M059J (cell line): Measurements from ENCODE around the gene VAV2. TPM values are rescaled to one million over a fixed set of nuclear protein-coding genes. Genes with fewer than 3 reads are reported as not detected.
A peak's percentile ranks its signal among the peaks of the same experiment; 100 is the strongest.
"Not testable (repeated sequence)": the region's sequence is repeated elsewhere in the genome, so short reads cannot be mapped to it uniquely, and the experiment has no call there.

Source experiments
- DNase-seq: peaks from one replicate; pipeline ENCODE4 v3.0.0-alpha.2; 2012; ENCODE audit warnings: low read depth
- total RNA-seq: library from RNA; depleted of rRNA; stranded (reverse); fragments of >200 nt; shearing (Covaris generic); gene quantifications from 2 replicates; pipeline ENCODE4 v1.2.3, GENCODE V29; 2014

VAV2 gene
- total RNA-seq, 1 experiment from 2014 or later = 17.2 TPM

DNA sequence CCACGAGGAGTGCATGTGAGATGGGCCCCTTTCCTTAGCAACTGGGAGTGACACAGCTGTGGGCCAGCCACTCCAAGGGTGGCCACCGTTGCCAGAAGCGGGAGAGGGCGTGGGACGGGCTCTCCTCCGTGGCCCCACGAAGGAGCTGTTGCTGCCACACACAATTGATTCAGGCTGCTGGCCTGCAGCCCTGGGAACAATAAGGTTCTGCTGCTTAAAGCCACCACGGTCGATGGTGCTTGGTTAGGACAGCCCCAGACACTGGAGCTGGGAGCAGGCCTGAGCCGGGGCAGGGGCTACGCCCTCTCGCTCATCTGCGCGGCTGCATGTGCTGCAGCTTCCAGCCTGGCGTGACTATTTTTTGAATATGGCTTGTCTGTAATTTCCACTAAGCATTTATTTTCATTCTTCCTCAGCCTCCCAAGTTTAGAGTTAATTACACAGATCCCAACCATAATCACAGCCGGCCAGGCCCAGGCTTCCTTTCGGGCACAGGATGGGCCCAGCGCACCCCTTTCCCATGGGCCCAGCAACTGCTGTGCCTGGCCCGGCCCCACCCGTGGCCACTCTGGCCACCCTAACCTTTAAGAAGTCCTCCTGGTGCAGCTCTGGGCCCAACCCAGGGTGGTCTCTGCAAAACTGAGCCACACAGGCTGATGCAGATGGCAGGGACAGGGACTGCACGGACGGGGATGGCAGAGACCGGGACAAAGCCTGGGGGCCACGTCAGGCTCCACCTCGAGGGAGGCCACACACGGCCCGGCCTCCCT, 49.7 kb downstream of the VAV2 start:
- no peak for DNase-seq

DNA sequence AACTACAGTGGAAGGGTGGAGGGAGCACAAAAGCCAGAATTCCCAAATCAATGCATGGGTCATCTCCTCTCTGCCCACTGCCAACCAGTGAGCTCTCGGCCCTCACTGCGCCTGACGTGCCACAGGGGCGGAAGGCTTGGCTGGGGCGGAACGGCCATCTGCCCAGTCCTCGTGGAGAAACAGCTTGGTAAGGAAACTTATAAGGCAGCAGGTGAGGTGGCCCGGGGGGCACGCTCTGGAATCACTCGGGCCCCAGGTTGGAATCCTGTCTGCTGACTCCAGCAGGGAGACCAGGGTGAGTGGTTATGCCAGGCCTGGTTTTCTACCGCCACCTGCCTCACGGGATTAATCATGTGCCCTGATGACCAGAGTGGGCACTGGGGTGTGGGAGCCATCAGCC, 52.3 kb downstream of the VAV2 start:
- DNase-seq = no peak

DNA sequence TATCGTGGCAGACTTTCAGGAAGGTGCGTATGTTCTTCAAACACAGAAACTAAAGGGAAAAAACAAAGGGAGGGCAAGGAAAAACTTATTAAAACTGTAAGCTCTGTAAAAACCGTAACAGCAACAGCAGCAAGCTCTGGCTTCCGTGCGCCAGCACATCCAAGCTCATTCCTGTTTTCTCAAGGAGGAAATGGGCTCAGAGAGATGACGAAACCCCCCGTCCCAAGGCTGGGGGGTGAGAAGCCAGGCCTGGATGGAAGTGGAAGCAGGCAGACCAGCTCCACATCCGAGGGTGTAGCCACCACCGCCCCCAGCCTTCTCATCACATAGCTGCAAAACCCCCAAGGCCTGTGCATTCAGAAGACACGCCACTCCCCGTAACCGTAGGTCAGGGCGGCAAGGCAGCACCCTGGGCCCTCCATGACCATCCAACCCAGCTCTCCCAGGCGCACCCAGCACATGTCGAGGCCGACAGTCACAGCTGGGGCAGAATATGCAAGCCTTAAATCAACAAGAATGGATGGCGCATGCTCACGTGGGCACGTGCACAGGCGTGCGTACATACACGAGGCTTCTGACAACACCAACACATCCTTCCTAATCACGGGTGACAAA, 52.8 kb downstream of the VAV2 start:
- DNase-seq = no peak

DNA sequence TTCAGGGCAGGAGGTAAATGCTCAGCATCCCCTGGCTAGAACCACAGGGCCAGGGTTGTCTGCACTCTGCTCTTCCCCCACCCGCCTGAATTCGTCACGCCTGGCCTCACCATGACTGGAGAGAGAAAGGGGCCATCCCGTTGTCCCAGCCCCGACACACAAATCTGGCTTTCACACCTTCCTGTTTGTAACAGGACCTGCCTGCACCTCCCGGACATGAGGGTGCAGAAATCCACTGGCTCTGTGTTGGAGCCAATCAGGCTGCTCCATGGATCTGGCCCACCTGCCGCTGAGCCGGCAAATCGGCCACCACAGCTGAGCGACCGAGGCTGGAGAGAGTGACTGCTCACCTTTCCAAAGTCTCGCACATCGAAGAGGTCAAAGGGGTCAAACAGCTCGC, 53.4 kb downstream of the VAV2 start:
- DNase-seq = no peak

DNA sequence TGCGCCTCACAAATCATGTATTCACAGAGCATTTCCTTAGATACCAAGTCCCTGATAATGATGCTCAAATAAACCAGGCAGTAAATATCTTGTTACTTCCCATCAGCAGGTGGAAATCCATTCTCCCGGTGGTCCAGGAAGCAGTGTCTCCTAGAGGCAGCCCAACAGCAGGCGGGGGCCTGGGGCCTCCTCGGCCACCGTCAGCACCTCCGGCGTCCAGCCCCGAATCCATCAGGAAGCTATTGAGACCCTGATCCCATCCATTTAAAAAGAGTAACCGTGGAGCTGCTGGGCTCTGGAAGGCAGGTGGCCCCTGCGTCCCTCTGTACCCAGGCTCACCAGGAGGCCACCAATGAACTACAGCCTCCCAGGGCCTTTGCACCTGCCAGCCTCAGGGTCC, 54.0 kb downstream of the VAV2 start:
- no peak for DNase-seq

DNA sequence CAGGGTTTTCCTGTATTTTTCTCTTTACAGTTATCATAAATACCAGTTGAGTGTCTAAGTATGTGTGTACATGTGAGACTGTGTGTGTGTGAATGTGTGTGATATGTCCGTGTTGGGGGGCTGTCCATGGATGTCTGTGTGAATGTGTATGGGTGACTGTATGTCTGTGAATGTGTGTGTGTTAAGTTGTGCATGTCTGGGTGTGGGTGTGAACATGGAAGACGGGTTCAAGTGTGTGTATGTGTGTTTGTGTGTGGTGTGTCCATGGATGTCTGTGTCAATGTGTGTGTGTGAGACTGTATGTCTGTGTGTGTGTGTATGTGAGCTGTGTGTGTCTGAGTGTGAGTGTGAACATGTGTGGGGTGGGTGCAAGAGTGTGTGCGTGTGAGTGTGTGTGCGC, 55.0 kb downstream of the VAV2 start:
- no peak for DNase-seq

DNA sequence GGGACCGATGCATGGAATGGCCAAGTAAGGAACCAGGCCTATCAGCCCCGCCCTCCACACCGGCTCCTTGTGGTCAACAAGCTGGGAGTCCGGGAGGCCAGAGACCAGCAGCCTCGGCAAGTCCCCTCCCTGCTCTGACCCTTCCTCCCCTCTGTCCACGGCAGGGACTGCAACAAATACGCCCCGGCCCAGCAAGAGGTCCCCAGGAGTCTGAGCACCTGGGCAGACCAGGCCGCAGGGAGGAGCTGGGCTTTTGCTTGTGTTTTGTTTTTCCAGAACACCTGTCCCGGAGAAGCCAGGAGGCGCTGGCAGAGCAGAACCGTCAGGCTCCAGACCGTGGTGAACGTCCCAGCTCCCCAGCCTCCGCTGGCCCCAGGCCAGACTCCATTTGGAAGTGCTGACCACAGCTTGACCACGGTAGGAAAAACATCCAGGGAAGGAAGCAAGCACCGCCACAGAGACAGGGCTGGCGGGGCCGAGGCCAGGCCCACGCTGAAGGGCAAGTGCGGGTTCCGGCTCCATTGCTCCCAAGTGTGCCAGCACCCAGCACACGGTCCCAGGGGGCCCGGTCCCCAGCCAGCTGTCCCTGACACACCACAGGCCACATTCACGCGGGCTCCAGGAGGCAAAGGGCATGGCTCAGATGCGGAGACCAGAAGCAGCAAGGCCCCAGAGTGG, 56.7 kb downstream of the VAV2 start:
- DNase-seq = peak; percentile 93

DNA sequence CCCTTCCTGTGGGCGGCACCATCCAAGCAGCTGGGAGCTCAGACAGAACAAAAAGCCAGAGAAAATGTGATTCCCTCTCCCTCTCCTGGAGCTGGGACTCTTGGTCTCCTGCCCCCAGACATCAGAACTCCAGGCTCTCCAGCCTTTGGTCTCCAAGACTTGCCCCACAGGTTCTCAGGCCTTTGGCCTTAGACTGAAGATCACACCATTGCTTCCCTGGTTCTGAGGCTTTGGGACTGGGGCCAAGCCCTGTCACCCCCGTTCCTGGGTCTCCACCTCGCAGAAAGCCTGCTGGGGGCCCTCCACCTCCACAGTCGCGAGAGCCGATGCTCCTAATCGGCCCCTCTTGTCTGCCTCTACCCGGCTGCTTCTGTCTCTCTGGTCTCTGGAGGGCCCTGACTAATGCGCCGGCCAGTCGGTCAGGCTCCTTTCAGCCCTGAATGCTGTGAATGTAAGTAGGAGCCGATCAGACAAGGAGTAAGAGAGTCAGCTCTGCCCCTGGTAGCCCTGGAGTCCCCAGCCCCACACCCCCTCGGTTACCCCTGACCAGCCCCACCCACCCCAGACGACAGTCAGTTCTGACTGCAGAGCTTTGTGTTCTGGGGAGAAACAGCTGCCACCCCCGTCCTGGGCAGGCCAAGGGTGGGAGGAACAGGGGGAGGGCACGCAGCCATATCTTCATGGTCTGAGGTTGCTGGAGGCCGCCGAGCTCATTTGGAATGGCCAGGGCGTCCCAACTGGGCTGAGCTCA, 57.5 kb downstream of the VAV2 start:
- no peak for DNase-seq

DNA sequence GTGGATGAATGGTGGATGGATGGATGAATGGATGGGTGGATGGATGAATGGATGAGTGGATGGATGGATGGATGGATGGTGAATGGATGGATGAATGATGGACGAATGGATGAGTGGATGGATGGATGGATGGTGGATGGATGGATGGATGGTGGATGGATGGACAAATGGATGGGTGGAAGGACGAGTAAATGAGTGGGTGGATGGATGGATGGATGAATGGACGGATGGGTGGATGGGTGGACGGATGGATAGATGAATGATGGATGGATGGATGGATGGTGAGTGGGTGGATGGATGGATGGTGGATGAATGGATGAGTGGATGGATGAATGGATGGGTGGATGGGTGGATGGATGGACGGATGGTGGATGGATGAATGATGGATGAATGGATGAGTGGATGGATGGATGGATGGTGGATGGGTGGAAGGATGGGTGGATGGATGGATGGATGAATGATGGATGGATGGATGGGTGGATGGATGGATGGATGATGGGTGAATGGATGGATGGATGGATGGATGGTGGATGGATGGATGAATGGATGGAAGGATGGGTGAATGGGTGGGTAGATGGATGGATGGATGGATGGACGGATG, 58.6 kb downstream of the VAV2 start:
- no peak for DNase-seq

DNA sequence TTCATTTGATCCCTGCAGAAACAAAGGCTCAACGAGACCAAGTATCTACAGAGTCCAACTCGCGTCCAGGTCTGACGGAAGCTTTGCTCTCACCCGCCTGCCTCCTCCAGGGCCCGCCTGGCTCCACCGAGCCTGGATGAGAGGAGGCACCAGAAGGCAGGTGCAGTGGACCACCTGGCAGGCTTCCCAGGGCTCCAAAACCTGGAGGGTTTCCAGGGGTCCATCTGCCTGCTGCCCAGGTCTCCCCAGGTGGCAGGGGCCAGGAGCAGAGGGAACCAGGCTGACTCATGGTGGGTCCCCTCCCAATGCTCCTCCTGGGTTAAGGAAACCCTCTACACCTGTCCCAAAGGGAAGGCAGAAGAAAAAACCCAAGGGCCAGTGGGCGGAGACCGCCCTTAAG, 59.5 kb downstream of the VAV2 start:
- no peak for DNase-seq

DNA sequence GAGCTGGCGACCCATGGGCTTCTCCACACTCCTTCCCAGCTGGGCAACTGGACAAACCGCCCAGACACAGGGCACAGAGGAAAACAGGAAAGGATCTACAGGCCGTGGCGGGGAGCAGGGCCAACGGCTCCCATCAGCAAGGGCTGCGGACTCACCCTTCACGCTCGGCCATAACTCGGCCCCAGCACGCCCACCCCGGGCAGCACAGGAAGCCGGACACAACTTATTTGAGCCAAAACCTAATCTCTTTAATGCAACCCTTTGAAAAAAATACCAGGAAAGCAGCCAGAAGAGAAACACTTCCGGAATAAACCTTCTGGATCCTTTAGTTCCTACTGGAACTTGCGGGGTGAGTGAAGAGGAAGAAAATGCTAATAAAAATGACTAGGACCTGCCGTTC, 59.9 kb downstream of the VAV2 start:
- DNase-seq = no peak

DNA sequence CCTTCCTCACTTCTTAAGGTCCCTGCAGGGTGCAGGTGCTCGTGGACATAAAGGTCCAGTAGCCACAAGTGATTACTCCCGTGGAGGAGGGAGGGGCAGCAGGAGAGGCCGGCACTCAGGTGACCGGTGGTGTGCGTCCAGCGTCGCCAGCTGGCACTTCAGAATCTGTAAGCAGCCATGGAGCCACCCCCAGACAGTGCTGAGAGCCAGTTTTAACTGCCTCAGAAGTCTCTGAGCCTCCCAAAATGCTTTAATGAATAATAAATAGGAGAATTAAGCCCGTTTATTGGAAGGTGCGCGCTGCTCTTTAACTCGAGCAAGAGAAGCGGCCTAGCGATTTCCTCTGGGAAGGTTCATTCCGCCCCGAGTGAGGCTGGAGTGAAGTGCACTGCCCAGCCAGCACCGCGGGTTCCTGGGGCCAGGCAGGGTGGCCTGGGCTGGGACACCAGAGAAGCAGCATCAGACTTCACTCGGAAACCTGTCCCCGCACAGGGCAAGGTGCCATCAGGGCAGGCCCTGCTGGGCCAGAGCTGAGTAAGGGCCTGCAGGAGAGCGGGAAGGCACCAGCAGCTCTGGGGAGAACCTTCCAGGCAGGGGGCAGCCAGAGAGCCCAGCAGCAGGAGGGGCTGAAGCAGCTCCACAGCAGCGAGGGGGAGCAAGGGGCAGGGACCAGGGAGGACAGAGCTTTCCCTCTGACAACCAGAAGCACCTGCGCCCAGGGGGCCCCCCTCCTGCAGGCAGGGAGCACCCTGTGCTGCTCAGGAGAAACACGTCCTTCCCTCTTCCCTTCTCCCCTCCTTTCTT, 61.2 kb downstream of the VAV2 start:
- DNase-seq = no peak

DNA sequence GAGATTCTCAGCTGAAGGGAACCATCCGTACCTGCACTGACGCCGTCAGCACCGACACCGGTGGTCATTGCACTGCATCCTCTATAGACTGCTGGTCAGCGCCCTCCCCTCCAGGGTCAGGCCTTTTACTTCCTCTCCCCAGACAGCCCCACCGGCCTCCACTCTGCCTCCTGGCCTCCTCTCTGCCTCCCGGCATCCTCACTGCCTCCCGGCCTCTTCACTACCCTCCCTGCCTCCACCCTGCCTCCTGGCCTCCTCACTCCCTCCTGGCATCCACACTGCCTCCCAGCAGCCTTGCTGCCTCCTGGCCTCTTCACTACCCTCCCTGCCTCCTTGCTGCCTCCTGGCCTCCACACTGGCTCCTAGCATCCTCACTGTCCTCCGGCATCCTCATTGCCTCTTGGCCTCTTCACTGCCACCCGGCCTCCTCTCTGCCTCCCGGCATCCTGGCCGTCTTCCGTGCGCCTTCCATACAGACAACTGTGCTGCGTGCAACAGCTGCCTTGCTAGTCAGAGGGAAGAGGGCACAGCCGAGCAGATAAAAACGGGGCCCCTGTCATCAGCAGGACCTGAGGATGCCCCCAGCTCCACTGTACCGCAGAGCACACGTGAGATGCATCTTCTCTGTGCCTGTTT, 62.0 kb downstream of the VAV2 start:
- DNase-seq = no peak

DNA sequence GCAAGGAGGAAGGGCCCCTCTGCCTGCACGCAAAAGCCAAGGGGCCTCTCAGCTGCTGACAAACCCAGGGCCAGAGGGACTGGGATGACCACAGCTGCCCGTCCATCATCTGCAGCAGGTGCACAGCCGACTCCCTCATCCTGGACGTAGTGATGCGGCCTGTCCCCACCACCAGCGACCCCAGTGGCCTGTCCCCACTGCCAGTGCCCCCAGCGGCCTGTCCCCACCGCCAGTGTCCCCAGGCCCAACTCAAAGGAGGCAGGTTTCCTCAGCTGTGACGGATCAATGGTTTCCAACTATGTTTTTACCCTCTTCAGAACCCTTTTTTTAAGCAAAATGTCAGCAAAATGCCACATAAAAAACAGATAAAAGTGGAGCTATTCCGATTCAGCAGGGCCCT, 62.5 kb downstream of the VAV2 start:
- DNase-seq = no peak

DNA sequence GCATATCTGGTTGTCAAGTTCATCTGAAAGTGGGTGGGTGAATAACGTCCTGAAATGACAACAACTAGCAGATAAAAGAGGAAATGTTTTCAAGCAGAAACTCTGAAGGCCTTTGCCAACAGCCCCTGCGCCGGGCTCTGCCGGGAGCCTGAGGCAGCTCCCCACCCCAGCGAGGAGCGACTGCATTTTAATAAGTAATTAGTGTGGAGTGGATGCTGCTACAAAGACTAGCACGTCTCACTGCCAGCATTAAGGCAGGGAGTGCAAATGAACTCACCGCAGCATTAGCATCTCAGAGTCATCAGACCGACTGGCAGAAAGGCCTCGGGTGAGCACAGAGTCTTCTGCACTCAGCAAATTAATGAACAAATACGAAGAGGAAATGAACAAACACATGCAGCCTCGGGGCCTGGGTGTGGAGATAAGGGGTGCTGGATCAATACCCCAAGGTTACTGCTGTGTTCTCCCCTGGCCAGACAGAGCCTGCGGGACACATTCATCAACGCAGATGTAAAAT, 63.8 kb downstream of the VAV2 start:
- no peak for DNase-seq

DNA sequence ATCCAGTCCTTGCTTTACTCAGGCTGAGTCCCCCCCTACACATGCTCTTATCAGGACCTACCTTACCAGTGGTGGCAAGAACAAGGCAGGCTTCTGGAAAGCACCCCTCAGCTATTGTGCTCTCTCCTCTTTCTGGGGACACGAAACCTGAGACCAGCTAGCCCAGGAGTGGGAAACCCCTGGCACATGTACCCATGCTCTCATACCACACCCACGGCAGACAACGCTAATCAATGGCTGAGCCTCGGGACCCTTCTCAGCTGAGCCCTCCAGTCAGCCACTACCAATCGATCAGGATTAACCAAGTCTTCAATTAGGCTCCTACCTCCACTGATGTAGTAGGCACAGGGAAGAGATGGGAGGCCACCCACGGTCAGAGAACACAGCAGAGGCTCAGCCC, 65.1 kb downstream of the VAV2 start:
- DNase-seq = no peak

DNA sequence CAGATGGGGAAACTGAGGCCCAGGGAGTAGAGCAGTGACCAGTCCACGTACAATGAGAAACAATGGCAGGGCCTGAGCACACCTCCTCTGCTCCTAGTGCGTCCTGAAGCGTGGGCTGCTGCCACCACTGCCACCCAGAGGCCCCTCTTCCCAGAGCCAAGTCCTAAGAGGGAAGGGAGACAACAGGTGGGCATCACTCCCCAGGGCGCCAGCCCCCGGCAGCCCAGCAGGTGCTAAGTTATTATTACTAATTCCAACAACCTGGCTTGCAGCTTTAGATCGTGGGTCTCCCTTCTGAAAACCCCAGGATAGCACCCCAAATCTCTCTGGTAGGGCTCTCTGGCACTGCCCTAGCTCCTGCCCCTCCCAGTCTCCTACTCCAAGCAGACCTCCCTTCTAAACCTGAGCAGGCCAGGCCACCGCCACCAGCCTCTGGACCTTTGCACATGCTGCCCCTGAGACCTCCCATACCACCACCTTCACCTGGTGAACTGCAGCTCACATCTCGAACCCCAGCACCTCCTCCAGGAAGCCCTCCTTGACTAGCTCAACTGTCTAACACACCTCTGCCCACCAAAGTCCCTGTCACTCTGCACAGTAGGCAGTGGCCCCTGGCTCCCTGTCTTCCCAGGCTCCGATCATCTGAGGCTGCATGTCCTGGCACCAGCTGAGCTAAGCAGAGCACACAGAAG, 65.8 kb downstream of the VAV2 start:
- DNase-seq = no peak

DNA sequence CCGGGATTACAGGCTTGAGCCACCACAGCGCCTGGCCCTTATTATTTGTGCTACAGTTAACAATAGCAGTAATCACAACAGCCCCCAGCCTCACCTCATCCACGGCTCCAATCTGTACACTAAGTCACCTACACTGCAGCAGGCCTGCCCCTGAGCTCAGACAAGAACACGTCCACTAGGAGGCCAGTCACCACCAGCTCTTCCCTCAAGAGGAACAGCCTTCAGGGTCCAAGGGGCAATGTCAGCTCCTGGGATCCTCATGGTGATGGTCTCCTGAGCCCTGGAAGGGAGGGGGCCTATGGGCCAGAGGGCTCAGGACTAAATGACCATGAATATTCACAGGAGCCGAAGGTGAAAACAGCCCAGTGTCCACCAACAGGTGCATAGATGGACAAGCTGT, 67.7 kb downstream of the VAV2 start:
- DNase-seq = no peak

DNA sequence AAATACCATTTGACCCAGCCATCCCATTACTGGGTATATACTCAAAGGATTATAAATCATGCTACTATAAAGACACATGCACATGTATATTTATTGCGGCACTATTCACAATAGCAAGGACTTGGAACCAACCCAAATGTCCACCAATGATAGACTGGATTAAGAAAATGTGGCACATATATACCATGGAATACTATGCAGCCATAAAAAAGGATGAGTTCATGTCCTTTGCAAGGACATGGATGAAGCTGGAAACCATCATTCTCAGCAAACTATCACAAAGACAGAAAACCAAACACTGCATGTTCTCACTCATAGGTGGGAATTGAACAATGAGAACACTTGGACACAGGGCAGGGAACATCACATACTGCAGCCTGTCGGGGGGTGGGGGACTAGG, 68.5 kb downstream of the VAV2 start:
- not testable (repeated sequence) for DNase-seq

DNA sequence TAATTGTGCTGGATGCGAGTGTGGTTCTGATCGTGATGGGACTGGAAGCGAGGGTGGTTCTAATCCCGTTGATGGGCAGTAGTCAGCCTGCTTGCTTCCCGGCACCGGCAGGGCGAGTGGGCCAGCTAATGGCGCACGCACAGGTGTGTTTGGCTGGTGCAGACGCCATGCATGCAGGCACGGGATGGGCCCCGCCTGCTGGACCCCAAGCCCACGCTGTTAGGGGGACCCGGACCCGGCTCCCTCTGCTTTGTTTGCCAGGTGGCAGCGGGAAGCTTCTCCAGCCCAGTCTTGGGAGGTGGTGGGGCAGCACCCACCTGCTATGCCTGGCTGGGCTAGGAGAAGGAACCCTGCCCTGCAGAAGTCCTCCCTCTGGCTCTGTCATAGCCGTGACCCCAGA, 70.3 kb downstream of the VAV2 start:
- DNase-seq = no peak
